GM21526 (cell line): ENCODE results near the gene RAD54L.
"Not testable (repeated sequence)": the region's sequence is repeated elsewhere in the genome, so short reads cannot be mapped to it uniquely, and the experiment has no call there.

Experiments used
- ATAC-seq: cut with Tn5 transposase; IDR thresholded peaks from one replicate; pipeline ENCODE4 v1.9.1; 2021; ENCODE audit warnings: moderate library complexity; ENCODE audit not compliant: unreplicated experiment, low FRiP score

Gene RAD54L

DNA sequence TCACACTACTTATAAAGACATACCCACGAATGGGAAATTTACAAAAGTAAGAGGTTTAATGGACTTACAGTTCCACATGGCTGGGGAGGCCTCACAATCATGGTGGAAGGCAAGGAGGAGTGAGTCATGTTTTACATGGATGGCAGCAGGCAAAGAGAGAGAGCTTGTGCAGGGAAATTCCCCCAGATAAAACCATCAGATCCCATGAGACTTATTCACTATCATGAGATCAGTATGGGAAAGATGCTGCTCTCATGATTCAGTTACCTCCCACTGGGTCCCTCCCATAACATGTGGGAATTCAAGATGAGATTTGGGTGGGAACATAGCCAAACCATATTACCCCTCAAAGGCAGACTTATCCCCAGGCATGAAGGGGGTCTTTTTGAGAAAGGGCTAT is 8.7 kb upstream of the RAD54L start:
- ATAC-seq: not testable (repeated sequence)

DNA sequence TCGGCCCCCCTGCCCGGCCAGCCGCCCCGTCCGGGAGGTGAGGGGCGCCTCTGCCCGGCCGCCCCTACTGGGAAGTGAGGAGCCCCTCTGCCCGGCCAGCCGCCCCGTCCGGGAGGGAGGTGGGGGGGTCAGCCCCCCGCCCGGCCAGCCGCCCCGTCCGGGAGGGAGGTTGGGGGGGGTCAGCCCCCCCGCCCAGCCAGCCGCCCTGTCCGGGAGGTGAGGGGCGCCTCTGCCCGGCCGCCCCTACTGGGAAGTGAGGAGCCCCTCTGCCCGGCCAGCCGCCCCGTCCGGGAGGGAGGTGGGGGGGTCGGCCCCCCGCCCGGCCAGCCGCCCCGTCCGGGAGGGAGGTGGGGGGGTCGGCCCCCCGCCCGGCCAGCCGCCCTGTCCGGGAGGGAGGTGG is 5.8 kb upstream of the RAD54L start:
- ATAC-seq: not testable (repeated sequence)

DNA sequence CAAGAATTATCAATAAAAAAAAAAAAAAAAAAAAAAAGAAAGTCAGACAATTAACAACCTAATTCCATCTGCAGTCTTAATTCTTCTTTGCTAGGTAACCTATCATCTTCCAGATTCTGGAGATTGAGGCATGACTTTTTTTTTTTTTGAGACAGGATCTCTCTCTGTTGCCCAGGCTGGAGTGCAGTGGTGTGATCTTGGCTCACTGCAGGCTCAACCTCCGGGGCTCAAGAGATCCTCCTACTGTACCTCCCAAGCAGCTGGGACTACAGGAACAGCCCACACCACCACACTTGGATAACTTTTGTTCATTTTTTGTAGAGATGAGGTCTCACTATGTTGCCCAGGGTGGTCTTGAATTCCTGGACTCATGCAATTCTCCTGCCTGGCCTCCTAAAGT is 4.6 kb upstream of the RAD54L start:
- ATAC-seq: no peak

DNA sequence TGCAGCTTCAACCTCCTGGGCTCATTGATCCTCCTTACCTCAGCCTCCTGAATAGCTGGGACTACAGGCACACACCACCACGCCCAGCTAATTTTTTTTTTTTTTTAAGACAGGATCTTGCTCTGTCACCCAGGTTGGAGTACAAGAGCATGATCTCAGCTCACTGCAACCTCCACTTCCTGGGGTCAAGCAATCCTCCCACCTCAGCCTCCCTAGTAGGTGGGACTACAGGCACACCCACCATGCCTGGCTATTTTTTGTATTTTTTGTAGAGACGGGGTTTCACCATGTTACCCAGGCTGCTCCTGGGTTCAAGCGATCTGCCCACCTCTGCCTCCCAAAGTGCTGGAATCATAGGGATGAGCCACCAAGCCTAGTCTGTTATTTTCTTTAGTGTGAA is 3.7 kb upstream of the RAD54L start:
- not testable (repeated sequence) for ATAC-seq

DNA sequence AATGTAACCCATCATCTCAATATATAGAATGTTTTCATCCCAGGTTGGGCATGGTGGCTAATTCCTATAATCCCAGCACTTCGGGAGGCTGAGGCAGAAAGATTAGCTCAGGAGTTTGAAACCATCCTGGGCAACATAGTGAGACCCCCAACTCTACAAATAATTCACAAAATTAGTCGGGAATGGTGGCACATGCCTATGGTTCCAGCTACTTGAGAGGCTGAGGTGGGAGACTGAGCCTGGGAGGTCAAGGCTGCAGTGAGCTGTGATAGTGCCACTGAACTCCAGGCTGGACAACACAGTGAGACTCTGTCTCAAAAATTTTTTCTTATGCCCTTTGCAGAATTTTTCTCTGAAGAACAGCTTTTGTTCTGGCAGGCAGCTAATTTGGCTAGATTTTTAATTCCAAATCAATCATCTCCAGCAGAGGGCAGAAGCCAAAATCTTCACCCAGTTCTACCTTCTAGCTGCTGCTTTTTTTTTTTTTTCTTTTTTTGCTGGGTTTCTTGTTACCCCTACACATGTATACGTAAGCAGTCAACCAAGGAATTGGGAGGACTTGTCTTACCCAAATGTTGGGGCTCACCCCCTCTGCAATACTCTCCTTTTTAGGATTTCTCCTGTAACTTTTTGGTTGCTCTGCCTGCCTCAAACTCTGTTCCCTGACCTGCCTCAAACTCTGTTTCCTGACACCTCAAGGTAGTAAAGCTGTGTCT is 2.7 kb upstream of the RAD54L start:
- ATAC-seq: no peak

DNA sequence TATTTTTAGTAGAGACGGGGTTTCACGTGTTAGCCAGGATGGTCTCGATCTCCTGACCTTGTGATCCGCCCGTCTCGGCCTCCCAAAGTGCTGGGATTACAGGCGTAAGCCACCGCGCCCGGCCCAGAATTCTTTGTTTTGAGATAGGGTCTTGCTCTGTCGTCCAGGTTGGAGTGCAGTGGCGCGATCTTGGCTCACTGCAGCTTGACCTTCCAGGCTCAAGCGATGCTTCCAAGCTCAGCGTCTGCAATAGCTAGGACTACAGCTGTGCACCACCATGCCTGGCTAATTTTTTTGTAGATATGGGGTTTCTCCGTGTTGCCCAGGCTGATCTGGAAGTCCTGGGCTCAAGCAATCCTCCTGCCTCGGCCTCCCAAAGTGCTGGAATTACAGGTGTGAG is 1.4 kb upstream of the RAD54L start:
- ATAC-seq: not testable (repeated sequence)

DNA sequence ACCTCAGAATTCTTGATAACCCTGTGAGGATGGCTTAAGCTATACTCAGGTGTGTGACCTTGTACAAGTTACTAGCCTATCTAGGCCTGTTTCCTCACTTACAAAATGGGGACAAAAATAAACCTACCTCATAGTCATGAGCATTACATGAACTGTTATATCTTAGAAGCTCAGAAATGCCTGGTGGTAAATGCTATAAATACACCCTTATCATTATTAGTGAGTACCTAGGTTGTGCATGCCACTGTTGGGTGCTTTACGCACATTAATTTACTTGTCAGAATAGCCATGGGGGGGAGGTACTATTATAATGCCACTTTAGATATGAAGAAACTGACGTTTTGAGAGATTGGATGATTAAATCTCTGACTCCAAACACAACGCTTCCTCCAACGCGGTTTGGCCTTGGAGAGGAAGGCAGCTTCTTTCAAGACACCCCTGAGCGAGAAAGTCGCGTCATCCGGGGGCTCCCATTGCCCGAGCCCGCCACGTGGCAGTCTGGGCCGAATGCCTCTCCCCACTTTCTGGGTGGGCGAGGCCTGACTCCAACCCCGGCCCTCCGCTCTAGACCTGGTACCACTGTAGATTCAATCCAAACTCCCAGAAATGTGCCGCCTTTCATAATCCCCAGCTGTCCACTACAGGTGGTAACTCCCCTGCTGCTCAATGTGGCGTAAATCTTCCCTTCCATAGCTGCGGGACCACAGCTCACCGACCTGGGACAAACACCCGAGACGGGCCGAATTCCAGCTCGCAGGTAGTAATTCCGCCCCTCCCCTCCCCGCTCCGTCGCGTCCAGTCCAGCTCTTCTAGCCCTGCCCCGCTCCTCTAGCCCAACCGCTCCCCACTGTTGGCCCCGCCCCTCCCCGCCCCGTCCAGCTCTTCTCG is 771 bp upstream of the RAD54L start:
- ATAC-seq: peak; percentile 48

DNA sequence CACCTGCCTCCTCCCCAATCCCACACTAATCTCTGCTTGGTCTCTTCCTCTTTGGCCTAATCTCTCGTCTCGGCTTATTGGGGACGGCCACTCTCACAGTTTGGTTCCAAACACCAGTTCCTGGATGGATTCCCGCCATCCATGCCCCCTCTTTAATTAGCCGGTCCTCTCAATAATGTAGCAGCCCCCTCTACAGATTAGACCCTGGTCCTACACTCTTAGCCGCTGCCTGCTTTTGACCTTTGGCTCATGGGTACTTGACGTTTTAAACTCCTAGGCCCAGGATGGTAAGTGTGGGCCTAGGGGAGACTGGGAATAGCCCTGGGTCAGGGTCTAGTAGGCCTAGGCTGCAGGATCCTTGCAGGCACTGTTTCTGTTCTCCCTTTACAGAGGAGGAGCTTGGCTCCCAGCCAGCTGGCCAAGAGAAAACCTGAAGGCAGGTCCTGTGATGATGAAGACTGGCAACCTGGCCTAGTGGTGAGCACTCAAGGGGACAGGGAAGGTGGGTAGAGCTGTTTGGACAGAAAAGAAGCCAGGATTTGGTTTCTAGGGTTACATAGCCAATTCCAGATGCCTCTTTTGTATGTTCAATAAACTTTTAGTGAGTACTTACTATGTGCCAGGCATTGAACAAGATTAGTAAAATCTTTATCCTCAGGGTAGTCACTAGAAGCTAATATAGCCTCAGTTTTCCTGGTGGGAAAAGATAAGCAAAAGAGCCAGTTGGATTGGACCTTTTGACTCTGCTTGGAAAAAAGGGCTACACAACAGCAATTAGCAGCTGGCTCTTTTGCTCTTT is 758 bp downstream of the RAD54L start:
- ATAC-seq: no peak

DNA sequence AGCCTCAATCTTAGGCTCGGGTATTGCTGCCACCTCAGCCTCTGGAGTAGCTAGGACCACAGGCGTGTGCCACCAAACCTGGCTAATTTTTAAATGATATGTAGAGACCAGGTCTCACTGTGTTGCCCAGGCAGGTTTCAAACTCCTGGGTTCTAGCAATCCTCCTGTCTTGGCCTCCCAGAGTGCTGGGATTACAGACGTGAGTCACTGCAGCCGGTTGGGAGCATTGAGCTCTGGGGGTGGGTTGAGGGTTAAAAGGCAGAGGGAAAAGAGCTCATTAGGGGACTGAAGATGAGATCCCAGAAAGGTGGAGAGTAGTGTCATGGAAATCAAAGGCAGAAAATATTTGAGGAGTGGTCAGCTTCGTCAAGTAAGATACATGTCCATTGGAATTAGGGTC is 7.1 kb downstream of the RAD54L start:
- ATAC-seq: no peak

DNA sequence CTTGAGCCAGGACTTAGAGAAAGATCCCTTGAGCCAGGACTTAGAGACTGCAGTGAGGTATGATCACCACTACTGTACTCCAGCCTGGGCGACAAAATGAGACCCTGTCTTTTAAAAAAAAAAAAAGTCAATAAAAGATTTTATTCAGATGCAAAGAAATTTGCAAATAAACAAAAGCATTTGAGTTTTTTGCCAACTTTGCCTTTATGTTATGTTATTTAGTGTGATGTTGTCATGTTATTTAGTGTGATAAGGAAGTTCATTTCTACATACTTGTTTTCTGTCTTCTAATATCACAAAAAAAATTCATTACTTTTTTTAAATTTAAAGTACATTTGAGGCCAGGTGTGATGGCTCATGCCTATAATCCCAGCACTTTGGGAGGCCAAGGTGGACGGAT is 9.0 kb downstream of the RAD54L start:
- no peak for ATAC-seq

DNA sequence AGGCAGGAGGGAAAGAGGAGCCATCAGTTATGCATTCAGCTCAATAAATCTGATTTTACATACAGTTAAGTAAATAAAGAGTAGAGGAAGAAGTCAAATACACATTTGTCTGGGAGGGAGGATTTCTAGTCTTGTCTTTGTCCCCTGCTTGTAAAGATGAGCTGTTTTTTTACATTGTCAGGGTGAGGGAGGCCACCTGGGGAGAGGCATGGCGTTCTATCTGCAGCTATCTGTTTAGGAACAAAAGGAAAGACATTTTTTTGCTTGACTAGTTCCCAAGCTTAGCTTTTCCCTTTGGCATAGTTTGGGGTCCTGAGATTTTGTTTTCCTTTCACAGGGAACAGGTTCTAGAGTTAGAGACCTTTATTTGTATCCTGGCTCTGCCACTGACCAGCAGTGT is 14.9 kb downstream of the RAD54L start:
- no peak for ATAC-seq

DNA sequence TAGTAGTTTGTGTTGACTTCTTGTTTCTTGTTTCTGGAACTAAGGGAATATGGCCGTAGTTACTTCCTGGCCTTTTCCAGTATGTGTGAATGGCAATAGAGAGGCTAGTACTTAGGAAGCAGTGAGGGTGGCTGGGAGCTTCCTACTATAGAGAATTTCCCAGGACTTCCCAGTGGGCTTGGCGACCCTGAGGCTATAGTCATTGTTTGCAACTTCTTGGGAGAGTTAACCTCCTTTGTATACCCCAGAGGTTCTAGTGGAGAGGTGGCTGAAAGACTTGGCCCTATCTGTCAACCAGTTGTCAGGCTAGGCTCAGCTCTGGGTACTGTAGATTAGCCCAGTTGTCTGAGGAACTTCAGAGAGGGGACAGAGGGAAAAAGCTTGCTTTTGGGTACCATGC is 15.6 kb downstream of the RAD54L start:
- no peak for ATAC-seq

DNA sequence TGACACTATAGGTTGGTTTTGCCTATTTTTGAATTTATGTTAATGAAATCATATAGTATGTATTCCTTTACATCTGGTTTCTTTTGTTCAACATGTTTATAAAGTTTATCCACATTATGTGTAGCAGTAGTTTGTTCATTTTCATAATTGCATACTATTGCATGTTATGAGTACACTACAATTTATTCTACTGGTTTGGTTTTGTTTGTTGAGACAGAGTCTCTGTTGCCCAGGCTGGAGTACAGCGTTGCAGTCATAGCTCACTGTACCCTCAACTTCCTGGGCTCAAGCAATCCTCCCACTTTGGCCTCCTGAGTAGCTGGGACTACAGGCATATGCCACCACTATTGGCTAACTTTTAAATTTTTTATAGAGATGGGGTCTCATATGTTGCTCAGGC is 21.0 kb downstream of the RAD54L start:
- no peak for ATAC-seq

DNA sequence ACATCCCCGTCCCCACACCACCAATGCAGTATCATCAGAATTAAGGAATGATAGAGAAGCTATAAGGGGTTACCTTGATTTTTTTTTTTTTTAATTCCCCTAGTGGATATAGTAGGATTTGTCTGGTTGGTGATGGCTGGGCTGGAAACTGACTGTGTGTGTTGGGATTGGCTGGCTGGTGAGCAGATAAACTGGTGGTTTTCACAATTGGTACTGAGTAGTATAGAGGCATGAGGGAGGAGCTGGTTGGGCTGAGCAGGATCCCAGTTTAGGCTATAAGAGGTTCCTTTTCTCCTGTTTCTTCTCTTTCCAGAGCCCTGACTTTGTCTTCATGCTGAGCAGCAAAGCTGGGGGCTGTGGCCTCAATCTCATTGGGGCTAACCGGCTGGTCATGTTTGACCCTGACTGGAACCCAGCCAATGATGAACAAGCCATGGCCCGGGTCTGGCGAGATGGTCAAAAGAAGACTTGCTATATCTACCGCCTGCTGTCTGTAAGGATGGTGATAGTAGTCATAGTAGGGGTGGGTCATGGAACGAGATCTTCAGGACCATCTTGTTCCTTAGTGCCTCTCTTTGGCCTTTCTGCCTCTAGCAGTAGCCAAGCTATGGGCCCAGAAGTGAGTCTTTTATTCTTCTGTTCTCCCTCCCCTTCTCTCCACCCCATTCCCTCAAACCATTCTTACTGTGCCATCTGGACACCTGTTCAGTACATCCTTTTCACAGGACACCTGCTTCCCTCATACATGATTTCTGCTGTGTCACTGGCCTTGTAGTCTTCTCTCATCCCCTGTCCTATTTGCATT is 26.9 kb downstream of the RAD54L start:
- no peak for ATAC-seq

DNA sequence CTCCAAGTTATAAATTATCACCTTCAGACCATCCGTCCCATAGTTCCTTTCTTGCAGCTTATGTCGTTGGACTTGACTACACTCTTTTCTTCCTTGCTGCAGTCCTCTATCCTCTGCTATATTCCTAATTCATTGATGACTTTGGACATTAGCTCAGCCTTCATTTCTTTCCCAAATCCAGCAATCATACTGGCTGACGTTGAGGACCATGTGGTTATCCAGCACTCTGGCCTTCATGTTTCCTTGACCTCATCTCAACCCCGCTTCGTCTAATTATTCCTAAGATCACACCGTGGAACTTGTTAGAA is 27.4 kb downstream of the RAD54L start:
- no peak for ATAC-seq

DNA sequence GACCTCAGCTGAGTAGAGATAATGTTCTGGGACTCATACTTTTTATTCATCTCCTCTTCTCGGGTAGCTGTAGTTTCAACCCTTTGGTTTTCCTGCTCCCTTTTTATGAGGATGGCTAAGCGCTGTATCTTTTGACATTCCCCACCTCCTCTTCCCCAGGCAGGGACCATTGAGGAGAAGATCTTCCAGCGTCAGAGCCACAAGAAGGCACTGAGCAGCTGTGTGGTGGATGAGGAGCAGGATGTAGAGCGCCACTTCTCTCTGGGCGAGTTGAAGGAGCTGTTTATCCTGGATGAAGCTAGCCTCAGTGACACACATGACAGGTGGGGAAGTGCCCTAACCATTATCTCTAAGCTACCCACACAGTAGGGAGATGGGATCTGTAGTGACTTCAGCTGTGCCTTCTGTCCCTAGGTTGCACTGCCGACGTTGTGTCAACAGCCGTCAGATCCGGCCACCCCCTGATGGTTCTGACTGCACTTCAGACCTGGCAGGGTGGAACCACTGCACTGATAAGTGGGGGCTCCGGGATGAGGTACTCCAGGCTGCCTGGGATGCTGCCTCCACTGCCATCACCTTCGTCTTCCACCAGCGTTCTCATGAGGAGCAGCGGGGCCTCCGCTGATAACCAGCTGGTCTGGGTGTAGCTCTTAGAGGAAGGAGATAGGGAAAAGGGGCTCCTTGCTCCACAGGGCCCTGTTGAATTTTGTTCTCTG is 30.3 kb downstream of the RAD54L start:
- no peak for ATAC-seq

DNA sequence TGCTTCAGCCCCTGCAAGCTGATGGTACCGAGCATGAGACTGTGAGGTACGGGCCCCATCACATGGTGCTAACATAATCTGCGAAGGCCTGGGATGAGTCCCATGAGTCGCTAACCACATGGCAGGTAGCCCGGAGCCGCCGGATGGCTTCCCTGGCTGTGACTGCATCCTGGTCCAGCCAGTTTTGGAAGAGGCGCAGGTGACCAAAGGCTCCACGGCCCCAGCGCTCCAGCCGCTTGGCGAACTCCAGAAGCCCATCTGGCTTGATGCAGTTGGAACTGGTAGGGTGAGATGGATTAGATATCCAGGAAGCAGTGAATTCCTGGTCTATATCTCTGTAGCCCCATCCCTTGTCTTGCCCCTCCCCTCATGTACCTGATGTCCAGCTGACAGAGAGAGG is 31.2 kb downstream of the RAD54L start:
- no peak for ATAC-seq

DNA sequence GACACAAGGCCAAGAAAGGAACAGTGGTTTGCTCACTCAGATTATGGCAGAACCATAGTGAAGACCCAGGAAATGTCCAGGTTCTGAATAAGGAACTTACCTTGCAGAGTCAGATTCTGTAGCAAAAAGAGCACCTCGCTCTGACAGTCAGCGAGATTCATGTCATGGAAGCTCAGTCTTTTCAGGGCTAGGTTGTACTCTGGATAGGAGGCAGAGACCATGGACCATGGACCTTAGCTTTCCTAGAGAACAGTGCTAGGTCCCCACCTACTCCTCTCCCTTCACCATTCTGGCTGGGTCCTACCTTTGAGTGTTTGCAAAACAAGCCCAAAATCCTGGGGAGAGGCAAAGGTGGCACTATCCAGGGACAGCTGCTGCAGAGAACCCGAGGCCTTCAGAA is 32.5 kb downstream of the RAD54L start:
- no peak for ATAC-seq

DNA sequence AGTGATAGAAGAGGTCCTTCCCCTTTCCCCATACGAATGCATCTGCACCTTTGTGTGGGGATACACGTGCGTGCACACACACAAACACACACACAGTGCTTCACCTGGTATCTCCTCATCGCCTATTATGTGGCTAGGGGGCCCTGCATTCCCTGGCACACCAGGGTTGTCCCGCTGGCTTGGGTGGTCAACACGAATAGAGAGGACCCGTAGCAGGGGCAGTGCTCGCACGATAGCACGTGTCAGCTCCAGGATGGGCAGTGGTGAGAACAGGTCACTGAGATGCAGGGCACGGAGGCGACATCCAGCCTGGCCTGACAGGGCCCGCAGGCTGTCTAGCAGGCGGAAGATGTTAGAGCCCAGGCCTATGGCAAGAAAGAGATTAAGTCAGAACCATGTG is 33.5 kb downstream of the RAD54L start:
- no peak for ATAC-seq

DNA sequence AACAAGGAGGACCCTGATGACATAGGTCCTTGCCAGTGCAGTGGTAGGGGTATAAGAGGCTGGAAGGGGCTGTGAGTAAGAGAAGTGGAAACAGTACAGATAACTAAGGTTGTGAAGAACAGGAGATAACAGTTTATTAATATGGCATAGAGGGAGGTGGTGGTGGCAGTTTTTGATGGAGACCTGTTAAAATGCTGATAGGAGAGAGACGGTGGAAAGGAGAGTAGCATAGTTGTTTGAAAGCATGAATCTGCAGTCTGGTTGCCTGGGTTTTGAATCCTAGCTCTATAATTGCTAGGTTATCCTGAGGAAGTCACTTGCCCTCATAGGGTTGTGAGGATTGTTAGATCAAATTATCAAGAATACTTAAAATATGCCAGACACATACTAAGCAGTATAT is 36.5 kb downstream of the RAD54L start:
- no peak for ATAC-seq
